Measurements from ENCODE around the gene LRRTM4.
A peak's percentile ranks its signal among the peaks of the same experiment; 100 is the strongest.

LRRTM4 gene

DNA sequence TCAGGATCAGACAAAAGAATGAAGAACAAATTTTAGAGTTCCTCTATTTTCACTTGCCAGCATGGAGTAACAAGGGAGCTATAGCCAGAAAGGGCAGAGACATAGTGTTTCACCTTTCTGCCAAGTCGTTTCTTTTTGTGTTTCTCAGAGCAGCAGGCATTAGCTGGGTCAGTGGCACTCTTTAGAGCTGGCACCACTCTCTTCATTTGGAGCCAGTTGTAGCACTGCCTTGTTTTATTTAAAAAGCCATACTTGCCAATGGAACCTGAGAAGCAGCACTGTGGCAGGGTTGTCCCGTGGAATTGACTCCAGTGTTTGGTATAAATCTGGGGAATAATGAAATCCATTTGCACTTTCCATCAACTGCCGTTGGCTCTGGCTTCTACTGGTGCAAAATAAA lies 64.0 kb downstream of the LRRTM4 start:
- no peaks in the 10 kb centered on the region for H3K4me1 ChIP-seq (ENCODE audit: low read length)
- H4K20me1 ChIP-seq (ENCODE audit: insufficient read depth, low read length), result no peaks in the 10 kb centered on the region
- no peak overlapping the region for H3K4me2 ChIP-seq (ENCODE audit: low read length)
- no peak overlapping the region for H3K27ac ChIP-seq (ENCODE audit: low read length)
- no peaks in the 10 kb centered on the region for H3K36me3 ChIP-seq (replicated peaks; ENCODE audit: low read depth, low read length)
- TF ChIP-seq EZH2phosphoT487 (IDR thresholded peaks at IDR 0.05; ENCODE audit: low read depth), result no peak
- TF ChIP-seq, protein P1, sequence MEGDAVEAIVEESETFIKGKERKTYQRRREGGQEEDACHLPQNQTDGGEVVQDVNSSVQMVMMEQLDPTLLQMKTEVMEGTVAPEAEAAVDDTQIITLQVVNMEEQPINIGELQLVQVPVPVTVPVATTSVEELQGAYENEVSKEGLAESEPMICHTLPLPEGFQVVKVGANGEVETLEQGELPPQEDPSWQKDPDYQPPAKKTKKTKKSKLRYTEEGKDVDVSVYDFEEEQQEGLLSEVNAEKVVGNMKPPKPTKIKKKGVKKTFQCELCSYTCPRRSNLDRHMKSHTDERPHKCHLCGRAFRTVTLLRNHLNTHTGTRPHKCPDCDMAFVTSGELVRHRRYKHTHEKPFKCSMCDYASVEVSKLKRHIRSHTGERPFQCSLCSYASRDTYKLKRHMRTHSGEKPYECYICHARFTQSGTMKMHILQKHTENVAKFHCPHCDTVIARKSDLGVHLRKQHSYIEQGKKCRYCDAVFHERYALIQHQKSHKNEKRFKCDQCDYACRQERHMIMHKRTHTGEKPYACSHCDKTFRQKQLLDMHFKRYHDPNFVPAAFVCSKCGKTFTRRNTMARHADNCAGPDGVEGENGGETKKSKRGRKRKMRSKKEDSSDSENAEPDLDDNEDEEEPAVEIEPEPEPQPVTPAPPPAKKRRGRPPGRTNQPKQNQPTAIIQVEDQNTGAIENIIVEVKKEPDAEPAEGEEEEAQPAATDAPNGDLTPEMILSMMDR (IDR thresholded peaks at IDR 0.05; ENCODE audit: low read depth, low read length), result no peak
- H3K4me3 ChIP-seq (ENCODE audit: low read length), result no peak overlapping the region
- no peaks in the 10 kb centered on the region for H3K79me2 ChIP-seq (ENCODE audit: low read length)
- H3K9ac ChIP-seq (ENCODE audit: low read length), result no peak overlapping the region
- no peaks in the 10 kb centered on the region for H3K27me3 ChIP-seq (ENCODE audit: low read depth, low read length)
- no peaks in the 10 kb centered on the region for H3K9me3 ChIP-seq (ENCODE audit: insufficient read depth, low read length)
- no peak overlapping the region for H2AFZ ChIP-seq (ENCODE audit: low read depth, low read length)

DNA sequence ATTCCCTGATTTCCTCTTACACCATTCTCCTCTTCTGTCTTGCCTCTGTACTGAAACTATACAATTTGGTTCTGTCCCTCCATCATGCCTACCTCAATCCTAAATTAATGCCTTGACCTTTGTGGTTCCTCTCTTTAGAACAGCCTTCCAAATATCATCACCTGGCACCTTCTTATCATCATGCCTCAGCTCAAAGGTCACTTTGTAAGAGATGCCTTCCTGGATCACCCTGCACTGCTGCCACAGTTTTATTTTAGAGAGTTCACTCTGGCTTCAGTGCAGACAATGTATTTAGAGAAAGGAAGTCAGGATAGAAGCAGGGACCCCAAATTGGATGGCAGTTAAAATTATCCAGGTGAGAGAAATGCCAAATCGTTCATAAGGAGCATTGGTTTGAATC lies 64.5 kb downstream of the LRRTM4 start:
- Histone ChIP-seq H2AFZ (ENCODE audit: low read depth, low read length) (no peak overlapping the region), H3K9ac (ENCODE audit: low read length) (no peak overlapping the region), H3K36me3 (replicated peaks; ENCODE audit: low read depth, low read length) (no peaks in the 10 kb centered on the region), H3K4me1 (ENCODE audit: low read length) (no peaks in the 10 kb centered on the region), H3K9me3 (ENCODE audit: insufficient read depth, low read length) (no peaks in the 10 kb centered on the region), H3K27me3 (ENCODE audit: low read depth, low read length) (no peaks in the 10 kb centered on the region), H3K4me3 (ENCODE audit: low read length) (no peak overlapping the region), H3K27ac (ENCODE audit: low read length) (no peak overlapping the region), H4K20me1 (ENCODE audit: insufficient read depth, low read length) (no peaks in the 10 kb centered on the region), H3K79me2 (ENCODE audit: low read length) (no peaks in the 10 kb centered on the region), H3K4me2 (ENCODE audit: low read length) (no peak overlapping the region)
- TF ChIP-seq, protein P1 (IDR thresholded peaks at IDR 0.05; ENCODE audit: low read depth, low read length), result no peak
- no peak for TF ChIP-seq EZH2phosphoT487 (IDR thresholded peaks at IDR 0.05; ENCODE audit: low read depth)

DNA sequence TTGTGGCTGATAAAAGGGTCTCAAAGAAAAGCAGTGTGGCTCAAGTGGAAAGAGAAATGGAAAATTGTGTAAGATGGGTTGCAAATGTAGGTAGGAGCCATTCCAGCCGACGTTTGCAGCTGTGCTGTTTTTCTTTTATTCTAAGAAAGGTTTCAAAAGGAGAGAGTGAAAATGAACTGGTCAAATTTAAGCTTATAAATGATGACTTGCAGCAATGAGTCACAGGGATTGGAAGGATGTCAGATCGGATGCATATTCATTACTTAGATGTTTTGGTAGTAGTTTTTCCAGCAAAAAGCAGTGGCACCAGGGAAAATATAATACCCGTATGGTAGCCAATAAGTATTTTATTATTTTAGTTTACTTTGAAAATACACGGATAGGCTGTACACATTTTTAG lies 79.1 kb downstream of the LRRTM4 start:
- no peak for TF ChIP-seq EZH2phosphoT487 (IDR thresholded peaks at IDR 0.05; ENCODE audit: low read depth)
- TF ChIP-seq, protein P1 (IDR thresholded peaks at IDR 0.05; ENCODE audit: low read depth, low read length), result no peak
- no peak overlapping the region for H3K9ac ChIP-seq (ENCODE audit: low read length)
- no peaks in the 10 kb centered on the region for H3K36me3 ChIP-seq (replicated peaks; ENCODE audit: low read depth, low read length)
- no peaks in the 10 kb centered on the region for H3K27me3 ChIP-seq (ENCODE audit: low read depth, low read length)
- no peak overlapping the region for H3K4me3 ChIP-seq (ENCODE audit: low read length)
- H2AFZ ChIP-seq (ENCODE audit: low read depth, low read length), result no peak overlapping the region
- no peak overlapping the region for H3K27ac ChIP-seq (ENCODE audit: low read length)
- H4K20me1 ChIP-seq (ENCODE audit: insufficient read depth, low read length), result no peaks in the 10 kb centered on the region
- H3K79me2 ChIP-seq (ENCODE audit: low read length), result no peaks in the 10 kb centered on the region
- H3K4me2 ChIP-seq (ENCODE audit: low read length), result no peak overlapping the region
- H3K9me3 ChIP-seq (ENCODE audit: insufficient read depth, low read length), result no peaks in the 10 kb centered on the region
- no peaks in the 10 kb centered on the region for H3K4me1 ChIP-seq (ENCODE audit: low read length)

DNA sequence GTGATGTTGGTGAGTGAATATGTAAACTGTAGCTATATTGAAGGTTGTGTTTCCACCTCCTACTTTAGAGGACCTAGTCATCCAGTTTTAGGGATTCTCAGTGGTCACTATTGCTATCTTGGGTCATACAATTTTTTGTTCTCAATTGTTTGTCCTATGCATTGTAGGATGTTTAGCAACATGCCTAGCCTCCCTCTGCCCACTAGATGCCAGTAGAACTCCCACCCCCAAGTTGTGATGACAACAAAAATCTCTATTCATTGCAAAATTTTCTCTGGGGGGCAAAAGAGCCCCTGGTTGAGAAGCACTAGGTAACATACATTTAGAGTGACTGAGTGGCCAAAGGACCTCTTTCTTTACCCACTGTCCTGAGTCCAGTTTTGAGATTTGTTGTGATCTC lies 87.3 kb downstream of the LRRTM4 start:
- Histone ChIP-seq H2AFZ (ENCODE audit: low read depth, low read length) (no peak overlapping the region), H3K4me1 (ENCODE audit: low read length) (no peaks in the 10 kb centered on the region), H3K4me3 (ENCODE audit: low read length) (no peak overlapping the region), H3K4me2 (ENCODE audit: low read length) (no peak overlapping the region), H3K27me3 (ENCODE audit: low read depth, low read length) (no peaks in the 10 kb centered on the region), H3K36me3 (replicated peaks; ENCODE audit: low read depth, low read length) (no peaks in the 10 kb centered on the region), H4K20me1 (ENCODE audit: insufficient read depth, low read length) (no peaks in the 10 kb centered on the region), H3K27ac (ENCODE audit: low read length) (no peak overlapping the region), H3K9ac (ENCODE audit: low read length) (no peak overlapping the region), H3K79me2 (ENCODE audit: low read length) (no peaks in the 10 kb centered on the region), H3K9me3 (ENCODE audit: insufficient read depth, low read length) (no peaks in the 10 kb centered on the region)
- no peak for TF ChIP-seq EZH2phosphoT487 (IDR thresholded peaks at IDR 0.05; ENCODE audit: low read depth)
- TF ChIP-seq, protein P1 (IDR thresholded peaks at IDR 0.05; ENCODE audit: low read depth, low read length), result peak; percentile 45

Measured in OCI-LY3 (cell line).